Tibial nerve (tissue), 4 donors: Measurements from ENCODE around the gene GPRIN3. TPM values are rescaled to one million over a fixed set of nuclear protein-coding genes. Genes with fewer than 3 reads are reported as not detected.

ENCODE experiments used
- DNase-seq, 2 donors: peaks; one replicate each; pipeline ENCODE4 v3.0.0-alpha.2; 2019; ENCODE audit warnings: low spot score in 2 of 2
- H3K27ac ChIP-seq, 4 donors: fragments of 200-600 bp; sonication (generic) in 3 of 4; one replicate each; pipeline ENCODE4 v1.5.1; 2017 to 2019; ENCODE audit warnings: mild to moderate bottlenecking in 1 of 4
- H3K27me3 ChIP-seq, 2 donors: fragments of 200-600 bp; sonication (generic) in 1 of 2; one replicate each; pipeline versions ENCODE4 v1.5.1 to v1.6.0; 2017 to 2019
- H3K36me3 ChIP-seq, 3 donors: fragments of 200-600 bp; sonication (generic); one replicate each; pipeline ENCODE4 v1.5.1; 2018 to 2019
- H3K4me1 ChIP-seq, 4 donors: fragments of 200-600 bp; sonication (generic) in 3 of 4; one replicate each; pipeline ENCODE4 v1.5.1; 2017 to 2019
- H3K4me3 ChIP-seq, 4 donors: fragments of 200-600 bp; sonication (generic) in 3 of 4; one replicate each; pipeline ENCODE4 v1.5.1; 2017 to 2019; ENCODE audit warnings: mild to moderate bottlenecking in 1 of 4, moderate library complexity in 1 of 4
- H3K9me3 ChIP-seq, 4 donors: fragments of 200-600 bp; sonication (generic) in 3 of 4; one replicate each; pipeline ENCODE4 v1.5.1; 2017 to 2019
- CTCF ChIP-seq, 5 experiments: fragments of 200-600 bp in 3 of 5; fragments of 450-650 bp in 2 of 5; sonication (generic) in 3 of 5; IDR thresholded peaks; one replicate each; pipeline ENCODE4 v1.5.1; 2016 to 2019; ENCODE audit warnings: antibody characterized with exemption in 5 of 5, mild to moderate bottlenecking in 3 of 5, moderate library complexity in 2 of 5
- EP300 ChIP-seq, 2 donors: sonication (generic); formaldehyde crosslinking; IDR thresholded peaks; one replicate each; pipeline ENCODE4 v1.6.1; 2017; ENCODE audit warnings: antibody characterized with exemption in 2 of 2, mild to moderate bottlenecking in 1 of 2
- POLR2A ChIP-seq, 2 donors: fragments of 450-650 bp; IDR thresholded peaks; one replicate each; pipeline ENCODE4 v1.6.1; 2017; ENCODE audit warnings: antibody characterized with exemption in 2 of 2, mild to moderate bottlenecking in 2 of 2, moderate library complexity in 2 of 2
- WGBS, 2 donors: methylation state at CpG; one replicate each; pipeline ENCODE4 v1.1.5; 2018; 5-methylcytosine and 5-hydroxymethylcytosine counted together
- total RNA-seq, 4 donors: library from RNA; depleted of rRNA; stranded (reverse); fragments of >200 nt; gene quantifications; one replicate each; pipeline ENCODE4 v1.1.0, GENCODE V29; 2016

Gene GPRIN3
- total RNA-seq, 4 donors from 2014 or later: 2.3 to 5.2 (median 4.6) TPM

GRCh38 chr4:89299153-89299791 lies 8.3 kb downstream of the GPRIN3 start:
- peak overlapping the region in 2 of 4 donors; percentile 15 to 39 for H3K4me3 ChIP-seq
- H3K9me3 ChIP-seq: no peaks in the 10 kb centered on the region
- peak overlapping the region in 3 of 4 donors; percentile 28 to 67 (median 41) for H3K27ac ChIP-seq
- TF ChIP-seq POLR2A (IDR thresholded peaks at IDR 0.05) (no peak), EP300 (IDR thresholded peaks at IDR 0.05) (no peak), CTCF (IDR thresholded peaks at IDR 0.05) (no peak)
- H3K4me1 ChIP-seq: peaks cover 0 to 25% (median 2%) of the 10 kb centered on the region in 4 donors
- no peaks in the 10 kb centered on the region for H3K36me3 ChIP-seq
- H3K27me3 ChIP-seq: no peaks in the 10 kb centered on the region
- DNase-seq: no peak
- 41 to 57% methylated on average over 10 of the region's 10 CpGs for WGBS, 2 donors

- TF ChIP-seq CTCF (IDR thresholded peaks at IDR 0.05) (no peak), EP300 (IDR thresholded peaks at IDR 0.05) (no peak), POLR2A (IDR thresholded peaks at IDR 0.05) (no peak)
- WGBS, 2 donors: 27 to 37% methylated on average over 2 of the region's 2 CpGs
- peaks cover 0 to 25% (median 2%) of the 10 kb centered on the region in 4 donors for H3K4me1 ChIP-seq
- no peaks in the 10 kb centered on the region for H3K9me3 ChIP-seq
- no peak for DNase-seq
- H3K4me3 ChIP-seq: peak overlapping the region in 2 of 4 donors; percentile 15 to 39
- H3K27me3 ChIP-seq: no peaks in the 10 kb centered on the region
- no peaks in the 10 kb centered on the region for H3K36me3 ChIP-seq
- peak overlapping the region in 3 of 4 donors; percentile 28 to 67 (median 41) for H3K27ac ChIP-seq
These were observed 8.8 kb downstream of the GPRIN3 start for GRCh38 chr4:89298788-89299152.

GRCh38 chr4:89298155-89298554 lies 9.4 kb downstream of the GPRIN3 start:
- no peak overlapping the region for H3K4me3 ChIP-seq
- no peaks in the 10 kb centered on the region for H3K36me3 ChIP-seq
- 71 to 81% methylated on average over 2 of the region's 2 CpGs for WGBS, 2 donors
- no peak for DNase-seq
- TF ChIP-seq CTCF (IDR thresholded peaks at IDR 0.05) (no peak), POLR2A (IDR thresholded peaks at IDR 0.05) (no peak), EP300 (IDR thresholded peaks at IDR 0.05) (no peak)
- H3K27ac ChIP-seq: peak overlapping the region in 1 of 4 donors; percentile 67
- no peaks in the 10 kb centered on the region for H3K27me3 ChIP-seq
- H3K9me3 ChIP-seq: no peaks in the 10 kb centered on the region
- H3K4me1 ChIP-seq: peaks cover 0 to 25% (median 2%) of the 10 kb centered on the region in 4 donors

DNA sequence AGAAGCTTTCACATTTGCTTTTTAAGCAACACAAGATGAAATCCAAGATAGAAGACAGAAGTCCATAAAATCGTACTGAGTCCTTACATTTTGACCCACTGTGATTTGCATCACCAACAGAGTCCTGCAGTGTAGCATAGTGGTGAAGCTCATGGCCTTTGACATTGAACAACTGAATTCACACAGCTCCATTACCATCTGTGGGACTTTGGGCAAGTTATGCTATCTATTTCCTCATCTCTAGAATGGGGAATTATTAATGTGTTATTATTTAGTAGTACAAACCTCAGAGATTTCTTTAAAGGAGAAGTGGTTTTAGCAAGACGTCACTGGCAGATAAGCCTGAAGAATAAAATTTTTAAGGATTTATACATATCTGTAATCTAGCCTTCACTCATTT lies 10.7 kb downstream of the GPRIN3 start:
- H3K36me3 ChIP-seq: no peaks in the 10 kb centered on the region
- H3K27me3 ChIP-seq: no peaks in the 10 kb centered on the region
- no peaks in the 10 kb centered on the region for H3K9me3 ChIP-seq
- no peak for TF ChIP-seq EP300 (IDR thresholded peaks at IDR 0.05)
- H3K27ac ChIP-seq: peak overlapping the region in 1 of 4 donors; percentile 32
- no peak overlapping the region for H3K4me3 ChIP-seq
- WGBS, 2 donors: 75 to 80% methylated on average over 2 of the region's 2 CpGs
- no peak for DNase-seq
- peaks cover 0 to 25% (median 2%) of the 10 kb centered on the region in 4 donors for H3K4me1 ChIP-seq

DNA sequence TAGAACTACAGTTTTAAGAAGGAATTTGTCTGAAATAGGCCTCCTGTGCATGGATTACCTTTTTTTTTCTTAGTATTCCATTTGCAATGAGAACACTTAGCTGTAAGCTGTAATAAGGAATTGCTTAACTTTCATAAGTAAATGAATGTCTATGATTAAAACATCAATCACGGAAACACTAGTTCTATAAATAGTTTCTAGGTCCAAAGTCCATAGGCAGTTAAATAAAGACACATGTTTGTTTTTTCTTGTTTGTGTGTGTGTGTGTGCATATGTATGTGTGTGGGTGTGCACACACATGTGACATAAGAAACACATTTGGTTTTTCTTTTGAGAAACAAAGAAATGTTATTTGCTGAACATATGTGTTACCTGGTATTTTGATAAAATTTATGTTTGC lies 11.2 kb downstream of the GPRIN3 start:
- TF ChIP-seq EP300 (IDR thresholded peaks at IDR 0.05) (no peak), POLR2A (IDR thresholded peaks at IDR 0.05) (no peak), CTCF (IDR thresholded peaks at IDR 0.05) (no peak)
- Histone ChIP-seq H3K4me3 (no peak overlapping the region), H3K9me3 (no peaks in the 10 kb centered on the region), H3K4me1 (peaks cover 0 to 25% (median 2%) of the 10 kb centered on the region in 4 donors), H3K27me3 (no peaks in the 10 kb centered on the region), H3K27ac (no peak overlapping the region), H3K36me3 (no peaks in the 10 kb centered on the region)
- 58 to 65% methylated on average over 1 of the region's 1 CpG for WGBS, 2 donors
- no peak for DNase-seq
